Activated naive CD8-positive, alpha-beta T cell (primary cell): ENCODE data around the gene AUP1.

Experiments
- H3K27ac Mint-ChIP-seq: one replicate; pipeline ENCODE4 v1.8.0; 2021; ENCODE audit warnings: mixed read lengths
- H3K27me3 Mint-ChIP-seq: one replicate; pipeline ENCODE4 v1.8.0; 2021; ENCODE audit warnings: mixed read lengths
- H3K36me3 Mint-ChIP-seq: one replicate; pipeline ENCODE4 v1.8.0; 2021; ENCODE audit warnings: mixed read lengths
- H3K4me1 Mint-ChIP-seq: one replicate; pipeline ENCODE4 v1.8.0; 2021; ENCODE audit warnings: low read depth, mixed read lengths
- H3K4me3 Mint-ChIP-seq: one replicate; pipeline ENCODE4 v1.8.0; 2021; ENCODE audit warnings: mild to moderate bottlenecking, mixed read lengths
- H3K9me3 Mint-ChIP-seq: one replicate; pipeline ENCODE4 v1.8.0; 2021; ENCODE audit warnings: low read depth, mixed read lengths

Gene AUP1

GRCh38 chr2:74529357-74530238 is at the start of gene AUP1, which contains the start of gene HTRA2:
TSS of gene AUP1 (minus strand) at chr2:74529706. CDS start at chr2:74529629, 77 bp downstream.
TSS of gene HTRA2 (plus strand) at chr2:74529933. CDS start at chr2:74530007, 74 bp downstream.
- Mint-ChIP-seq H3K27ac (peak within 1 kb of the TSS; percentile 95), H3K36me3 (peaks cover 18% of the 10 kb centered on the region), H3K27me3 (no peaks in the 10 kb centered on the region), H3K4me1 (peaks cover 36% of the 10 kb centered on the region), H3K4me3 (peak within 1 kb of the TSS; percentile 98), H3K9me3 (no peaks in the 10 kb centered on the region)

- no peak overlapping the region for H3K4me3 Mint-ChIP-seq
- H3K27ac Mint-ChIP-seq = no peak overlapping the region
- no peaks in the 10 kb centered on the region for H3K9me3 Mint-ChIP-seq
- peaks cover 15% of the 10 kb centered on the region for H3K4me1 Mint-ChIP-seq
- H3K27me3 Mint-ChIP-seq = peaks cover 5% of the 10 kb centered on the region
- H3K36me3 Mint-ChIP-seq = peaks cover 3% of the 10 kb centered on the region
Observed at GRCh38 chr2:74578408-74578807, 48.9 kb upstream of the AUP1 start.

GRCh38 chr2:74577448-74577847 is 47.9 kb upstream of the AUP1 start:
- Mint-ChIP-seq H3K27ac (no peak overlapping the region), H3K4me1 (peaks cover 15% of the 10 kb centered on the region), H3K9me3 (no peaks in the 10 kb centered on the region), H3K4me3 (no peak overlapping the region), H3K36me3 (peaks cover 3% of the 10 kb centered on the region), H3K27me3 (peaks cover 5% of the 10 kb centered on the region)

GRCh38 chr2:74576863-74577229 is 47.3 kb upstream of the AUP1 start:
- H3K4me3 Mint-ChIP-seq = no peak overlapping the region

GRCh38 chr2:74576211-74576862 is 46.8 kb upstream of the AUP1 start:
- H3K4me1 Mint-ChIP-seq = peaks cover 15% of the 10 kb centered on the region
- peaks cover 5% of the 10 kb centered on the region for H3K27me3 Mint-ChIP-seq
- no peaks in the 10 kb centered on the region for H3K9me3 Mint-ChIP-seq
- no peak overlapping the region for H3K4me3 Mint-ChIP-seq
- H3K36me3 Mint-ChIP-seq = peaks cover 3% of the 10 kb centered on the region
- H3K27ac Mint-ChIP-seq = no peak overlapping the region

More at GRCh38 chr2:74576863-74577229, 47.3 kb upstream of the AUP1 start:
- H3K9me3 Mint-ChIP-seq = no peaks in the 10 kb centered on the region
- H3K4me1 Mint-ChIP-seq = peaks cover 15% of the 10 kb centered on the region
- H3K36me3 Mint-ChIP-seq = peaks cover 3% of the 10 kb centered on the region
- peaks cover 5% of the 10 kb centered on the region for H3K27me3 Mint-ChIP-seq
- H3K27ac Mint-ChIP-seq = no peak overlapping the region

GRCh38 chr2:74575320-74575719 is 45.8 kb upstream of the AUP1 start:
- no peaks in the 10 kb centered on the region for H3K9me3 Mint-ChIP-seq
- peaks cover 4% of the 10 kb centered on the region for H3K27me3 Mint-ChIP-seq
- peaks cover 3% of the 10 kb centered on the region for H3K36me3 Mint-ChIP-seq
- H3K4me1 Mint-ChIP-seq = peaks cover 15% of the 10 kb centered on the region
- no peak overlapping the region for H3K27ac Mint-ChIP-seq
- no peak overlapping the region for H3K4me3 Mint-ChIP-seq

GRCh38 chr2:74573747-74574562 is 44.4 kb upstream of the AUP1 start:
- Mint-ChIP-seq H3K27ac (peak overlapping the region; percentile 81), H3K9me3 (no peaks in the 10 kb centered on the region), H3K4me1 (peaks cover 15% of the 10 kb centered on the region), H3K36me3 (peaks cover 3% of the 10 kb centered on the region), H3K4me3 (peak overlapping the region; percentile 68), H3K27me3 (no peaks in the 10 kb centered on the region)

GRCh38 chr2:74572178-74572925 is 42.8 kb upstream of the AUP1 start:
- Mint-ChIP-seq H3K9me3 (no peaks in the 10 kb centered on the region), H3K36me3 (peaks cover 3% of the 10 kb centered on the region), H3K4me1 (peaks cover 15% of the 10 kb centered on the region), H3K27me3 (no peaks in the 10 kb centered on the region), H3K27ac (no peak overlapping the region), H3K4me3 (no peak overlapping the region)

- H3K36me3 Mint-ChIP-seq = peaks cover 1% of the 10 kb centered on the region
- H3K9me3 Mint-ChIP-seq = no peaks in the 10 kb centered on the region
- no peak overlapping the region for H3K27ac Mint-ChIP-seq
- no peaks in the 10 kb centered on the region for H3K27me3 Mint-ChIP-seq
- H3K4me3 Mint-ChIP-seq = no peak overlapping the region
- peaks cover 23% of the 10 kb centered on the region for H3K4me1 Mint-ChIP-seq
Observed at GRCh38 chr2:74571058-74571457, 41.6 kb upstream of the AUP1 start.

- no peaks in the 10 kb centered on the region for H3K36me3 Mint-ChIP-seq
- peaks cover 22% of the 10 kb centered on the region for H3K4me1 Mint-ChIP-seq
- no peaks in the 10 kb centered on the region for H3K9me3 Mint-ChIP-seq
- no peak overlapping the region for H3K4me3 Mint-ChIP-seq
- no peak overlapping the region for H3K27ac Mint-ChIP-seq
- no peaks in the 10 kb centered on the region for H3K27me3 Mint-ChIP-seq
Observed at GRCh38 chr2:74569686-74570085, 40.2 kb upstream of the AUP1 start.

- no peaks in the 10 kb centered on the region for H3K9me3 Mint-ChIP-seq
- no peaks in the 10 kb centered on the region for H3K36me3 Mint-ChIP-seq
- H3K4me3 Mint-ChIP-seq = no peak overlapping the region
- H3K27me3 Mint-ChIP-seq = peaks cover 2% of the 10 kb centered on the region
- H3K27ac Mint-ChIP-seq = no peak overlapping the region
- H3K4me1 Mint-ChIP-seq = peaks cover 8% of the 10 kb centered on the region
Observed at GRCh38 chr2:74567881-74568280, 38.4 kb upstream of the AUP1 start.

GRCh38 chr2:74566754-74567085 is 37.2 kb upstream of the AUP1 start:
- H3K27ac Mint-ChIP-seq = peak overlapping the region; percentile 71
- H3K9me3 Mint-ChIP-seq = no peaks in the 10 kb centered on the region
- peak overlapping the region; percentile 41 for H3K4me3 Mint-ChIP-seq
- H3K27me3 Mint-ChIP-seq = peaks cover 8% of the 10 kb centered on the region
- peaks cover 8% of the 10 kb centered on the region for H3K4me1 Mint-ChIP-seq
- no peaks in the 10 kb centered on the region for H3K36me3 Mint-ChIP-seq

- H3K27me3 Mint-ChIP-seq = peaks cover 8% of the 10 kb centered on the region
- peaks cover 8% of the 10 kb centered on the region for H3K4me1 Mint-ChIP-seq
- peak overlapping the region; percentile 41 for H3K4me3 Mint-ChIP-seq
- H3K36me3 Mint-ChIP-seq = no peaks in the 10 kb centered on the region
- H3K27ac Mint-ChIP-seq = peak overlapping the region; percentile 71
- no peaks in the 10 kb centered on the region for H3K9me3 Mint-ChIP-seq
Observed at GRCh38 chr2:74566076-74566753, 36.7 kb upstream of the AUP1 start.

- peaks cover 8% of the 10 kb centered on the region for H3K4me1 Mint-ChIP-seq
Observed at GRCh38 chr2:74564222-74564621, 34.7 kb upstream of the AUP1 start.

More at GRCh38 chr2:74564222-74564621, 34.7 kb upstream of the AUP1 start:
- Mint-ChIP-seq H3K36me3 (no peaks in the 10 kb centered on the region), H3K27me3 (peaks cover 8% of the 10 kb centered on the region), H3K4me3 (no peak overlapping the region), H3K27ac (no peak overlapping the region), H3K9me3 (no peaks in the 10 kb centered on the region)
